SU-DHL-6 (cell line): ENCODE data around the gene PGAM2.

Experiments used
- H2AFZ ChIP-seq: fragments of 200-600 bp; sonication (generic); 2 replicates; pipeline ENCODE4 v1.6.1; 2014; ENCODE audit warnings: low read depth, mild to moderate bottlenecking, moderate library complexity, mixed read lengths, antibody characterized with exemption, low read length; ENCODE audit not compliant: severe bottlenecking
- H3F3A ChIP-seq: fragments of 200-600 bp; shearing (Covaris generic); 2 replicates; pipeline ENCODE4 v1.6.0; 2016; ENCODE audit warnings: antibody characterized with exemption, mild to moderate bottlenecking; ENCODE audit not compliant: insufficient read depth
- H3K27ac ChIP-seq: fragments of 200-600 bp; sonication (generic); 2 replicates; pipeline ENCODE4 v1.5.1; 2016; ENCODE audit warnings: low read depth, mild to moderate bottlenecking, low read length, moderate library complexity, mixed read lengths
- H3K27me3 ChIP-seq: fragments of 200-600 bp; sonication (generic), shearing (Covaris generic); 2 replicates; pipeline ENCODE4 v1.6.0; 2014; ENCODE audit warnings: mild to moderate bottlenecking, low read length
- H3K36me3 ChIP-seq: fragments of 200-600 bp; sonication (generic); 2 replicates; pipeline ENCODE4 v1.6.1; 2014; ENCODE audit warnings: mild to moderate bottlenecking, low read length, mixed read lengths
- H3K4me2 ChIP-seq: fragments of 300-600, 200-600 bp; shearing (Covaris generic), sonication (generic); 2 replicates; pipeline ENCODE4 v1.6.0; 2014; ENCODE audit warnings: low read length, low read depth, mild to moderate bottlenecking; ENCODE audit not compliant: poor library complexity, severe bottlenecking
- H3K4me3 ChIP-seq: fragments of 200-600 bp; sonication (generic); 2 replicates; pipeline ENCODE4 v1.5.1; 2014; ENCODE audit warnings: antibody characterized with exemption, low read length, mild to moderate bottlenecking, mixed read lengths; ENCODE audit not compliant: insufficient read depth, poor library complexity, severe bottlenecking
- H3K79me2 ChIP-seq: fragments of 200-600 bp; sonication (generic); 2 replicates; pipeline ENCODE4 v1.6.1; 2014; ENCODE audit warnings: mild to moderate bottlenecking, low read length, moderate library complexity; ENCODE audit not compliant: insufficient read depth
- H3K9ac ChIP-seq: fragments of 200-600 bp; sonication (generic); 2 replicates; pipeline ENCODE4 v1.7.0; 2014; ENCODE audit warnings: mild to moderate bottlenecking, low read length
- H3K9me2 ChIP-seq: fragments of 200-600 bp; sonication (generic); replicated peaks from 2 replicates; pipeline ENCODE4 v1.6.1; 2014; ENCODE audit warnings: low read length; ENCODE audit not compliant: insufficient read depth
- H3K9me3 ChIP-seq: fragments of 200-600 bp; sonication (generic); 2 replicates; pipeline ENCODE4 v1.6.1; 2014; ENCODE audit warnings: low read length, mixed read lengths; ENCODE audit not compliant: insufficient read depth
- H4K20me1 ChIP-seq: fragments of 200-600 bp; sonication (generic); 2 replicates; pipeline ENCODE4 v1.6.1; 2014; ENCODE audit warnings: low read depth, mild to moderate bottlenecking, antibody characterized with exemption, low read length, moderate library complexity, mixed read lengths
- CTCF ChIP-seq: fragments of 200-600 bp; sonication (generic); IDR thresholded peaks from one replicate; pipeline ENCODE4 v1.5.1; 2017; ENCODE audit warnings: antibody characterized with exemption, mild to moderate bottlenecking, low read length, moderate library complexity; ENCODE audit not compliant: insufficient read depth, poor library complexity, severe bottlenecking
- EZH2phosphoT487 ChIP-seq: fragments of 200-600 bp; sonication (generic), shearing (Covaris generic); conservative IDR thresholded peaks from 2 replicates; pipeline ENCODE4 v1.6.1; 2018; ENCODE audit warnings: mild to moderate bottlenecking, antibody characterized with exemption, low read length, moderate library complexity, mixed read lengths

Gene PGAM2

GRCh38 chr7:44101303-44101965 is 36.1 kb upstream of the PGAM2 start:
- no peak for TF ChIP-seq EZH2phosphoT487
- TF ChIP-seq CTCF: no peak
- no peak overlapping the region for H3K27ac ChIP-seq
- no peaks in the 10 kb centered on the region for H3K79me2 ChIP-seq
- H3K36me3 ChIP-seq: no peaks in the 10 kb centered on the region
- no peaks in the 10 kb centered on the region for H3F3A ChIP-seq
- no peaks in the 10 kb centered on the region for H3K9me3 ChIP-seq
- no peaks in the 10 kb centered on the region for H3K27me3 ChIP-seq
- H3K4me2 ChIP-seq: no peak overlapping the region
- no peaks in the 10 kb centered on the region for H3K9me2 ChIP-seq
- H4K20me1 ChIP-seq: no peaks in the 10 kb centered on the region
- no peak overlapping the region for H3K4me3 ChIP-seq
- no peak overlapping the region for H2AFZ ChIP-seq
- H3K9ac ChIP-seq: no peak overlapping the region

DNA sequence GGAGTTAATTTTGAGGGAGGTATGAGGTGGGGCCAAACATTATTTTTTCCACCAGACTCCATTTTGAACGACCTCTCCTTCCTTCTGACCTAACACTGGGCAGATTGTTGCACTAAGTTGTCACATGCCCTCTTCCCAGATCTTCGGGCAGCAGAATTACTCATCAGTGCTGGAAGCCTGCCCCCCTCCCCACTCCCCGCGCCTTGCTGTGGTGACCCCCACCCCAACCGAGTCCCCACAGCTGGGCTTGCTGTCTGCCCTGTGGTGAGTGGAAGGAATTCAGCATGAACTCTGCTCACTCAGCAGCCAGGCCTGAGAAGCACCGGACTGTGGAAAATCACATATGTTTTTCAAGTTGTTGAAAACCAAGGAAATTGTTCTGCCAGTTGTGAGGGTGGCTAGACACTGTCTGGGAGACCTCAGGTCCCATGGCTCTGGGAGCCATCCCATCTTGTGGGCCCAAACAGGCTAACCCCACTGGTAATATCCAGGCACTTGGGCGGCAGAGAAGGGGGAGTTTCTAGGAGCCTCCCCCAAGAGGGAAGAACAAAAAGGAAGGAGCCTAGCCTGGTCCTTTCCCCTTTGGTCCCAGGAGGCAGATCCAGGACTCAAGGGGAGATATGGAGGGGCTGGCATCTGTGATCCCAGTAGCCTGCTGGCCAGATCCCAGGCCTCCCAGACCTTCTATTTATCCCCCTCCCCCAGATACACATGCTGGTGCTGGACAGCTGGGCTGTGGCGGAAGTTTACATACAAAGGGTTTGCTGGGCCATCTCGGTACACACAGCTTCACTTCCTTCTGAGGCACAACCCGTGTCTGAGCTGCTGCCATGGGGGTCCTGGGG is 35.3 kb upstream of the PGAM2 start:
- H2AFZ ChIP-seq: no peak overlapping the region
- H4K20me1 ChIP-seq: no peaks in the 10 kb centered on the region
- no peaks in the 10 kb centered on the region for H3K36me3 ChIP-seq
- H3K27me3 ChIP-seq: no peaks in the 10 kb centered on the region
- H3F3A ChIP-seq: no peaks in the 10 kb centered on the region
- H3K4me2 ChIP-seq: no peak overlapping the region
- no peak overlapping the region for H3K9ac ChIP-seq
- no peaks in the 10 kb centered on the region for H3K9me3 ChIP-seq
- no peak overlapping the region for H3K27ac ChIP-seq
- no peaks in the 10 kb centered on the region for H3K9me2 ChIP-seq
- no peak for TF ChIP-seq EZH2phosphoT487
- no peak for TF ChIP-seq CTCF
- H3K79me2 ChIP-seq: no peaks in the 10 kb centered on the region
- no peak overlapping the region for H3K4me3 ChIP-seq

DNA sequence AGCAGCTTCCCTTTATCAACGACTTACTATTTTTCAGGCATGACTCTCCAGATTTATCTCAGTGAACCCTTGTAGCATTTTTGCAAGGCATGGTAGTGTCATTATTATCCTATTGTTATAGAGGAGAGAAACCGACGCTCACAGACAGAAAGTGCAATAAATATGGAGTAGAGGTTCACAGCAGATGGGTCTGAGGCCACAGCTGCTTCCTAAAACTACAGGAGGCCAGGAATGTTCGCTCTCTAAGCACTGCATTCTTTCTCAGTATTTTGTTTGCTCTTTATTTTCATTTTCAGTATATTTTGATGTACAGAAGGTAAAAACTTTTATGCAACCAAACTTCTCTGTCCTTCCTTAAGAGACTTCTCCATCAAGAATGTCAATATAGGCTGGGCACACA is 34.3 kb upstream of the PGAM2 start:
- H3K9me3 ChIP-seq: no peaks in the 10 kb centered on the region
- no peak overlapping the region for H2AFZ ChIP-seq
- H3K9me2 ChIP-seq: no peaks in the 10 kb centered on the region
- no peak overlapping the region for H3K27ac ChIP-seq
- H3K4me3 ChIP-seq: no peak overlapping the region
- H3K27me3 ChIP-seq: no peaks in the 10 kb centered on the region
- no peaks in the 10 kb centered on the region for H3K36me3 ChIP-seq
- H4K20me1 ChIP-seq: no peaks in the 10 kb centered on the region
- H3K79me2 ChIP-seq: no peaks in the 10 kb centered on the region
- H3K4me2 ChIP-seq: no peak overlapping the region
- no peaks in the 10 kb centered on the region for H3F3A ChIP-seq
- no peak for TF ChIP-seq EZH2phosphoT487
- TF ChIP-seq CTCF: no peak
- H3K9ac ChIP-seq: no peak overlapping the region
